ENCODE results near the gene MYL3. TPM values are rescaled to one million over a fixed set of nuclear protein-coding genes. Genes with fewer than 3 reads are reported as not detected.

The MYL3 gene
- total and polyA plus RNA-seq, 2 donors (not counting 1 experiment from before 2014, with no cell fraction given): not detected

DNA sequence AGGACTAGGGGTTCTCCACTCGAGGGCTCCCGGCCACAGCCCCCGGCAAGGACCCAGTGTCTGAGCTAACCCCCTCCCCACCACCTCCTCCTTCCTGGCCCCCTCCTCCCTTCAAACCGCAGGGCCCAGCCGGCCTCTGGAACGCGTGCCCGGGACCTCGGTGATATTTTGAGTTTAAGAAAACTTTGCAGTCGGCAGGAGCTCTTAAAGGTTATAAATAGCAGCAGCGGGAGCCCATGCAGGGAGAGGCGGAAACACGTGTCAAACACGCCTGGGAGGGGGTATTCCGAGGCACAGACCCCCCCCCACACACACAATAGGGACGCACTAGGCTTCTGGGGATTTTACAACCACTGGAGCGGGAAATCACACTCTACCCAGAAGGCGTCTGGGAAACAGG is 11.2 kb upstream of the MYL3 start:
- H3K27ac ChIP-seq (ENCODE audit: low read length in 2 of 2): no peak overlapping the region
- no peak for ATAC-seq (ENCODE audit: low read depth)
- Mint-ChIP-seq H3K27me3 (peaks cover 20% of the 10 kb centered on the region), H3K9me3 (ENCODE audit: insufficient read depth) (no peaks in the 10 kb centered on the region), H3K4me3 (no peak overlapping the region), H3K27ac (no peak overlapping the region), H3K4me1 (peaks cover 17% of the 10 kb centered on the region)
- POLR2A ChIA-PET: no interaction called here
- no peak overlapping the region for H3K4me3 ChIP-seq (ENCODE audit: control extremely low read depth in 1 of 5, extremely low read depth in 1 of 5, insufficient read depth in 1 of 5, low read depth in 2 of 5, low read length in 4 of 5)
- CTCF ChIA-PET: interaction anchor here (1.7 kb wide), 1 partner anchor 125 kb away, joined by 5 read pairs; no protein-coding TSS in a partner anchor
- no peaks in the 10 kb centered on the region for H3K9me3 ChIP-seq (ENCODE audit: control extremely low read depth in 1 of 3, control insufficient read depth in 2 of 3, insufficient read depth in 1 of 3, low read length in 2 of 3)
- peaks cover 16 to 20% of the 10 kb centered on the region in 2 donors for H3K4me1 ChIP-seq (ENCODE audit: control insufficient read depth in 2 of 2, insufficient read depth in 2 of 2, low read length in 2 of 2)
- H2AFZ ChIP-seq (ENCODE audit: insufficient read depth, low read depth, low read length, poor library complexity, severe bottlenecking): peak overlapping the region; percentile 36
- TF ChIP-seq CTCF (IDR thresholded peaks at IDR 0.05) (no peak), EZH2 (IDR thresholded peaks at IDR 0.05; ENCODE audit: borderline replicate concordance, insufficient read depth, low read depth, low read length, poor library complexity, severe bottlenecking) (no peak)
- WGBS (ENCODE audit: insufficient coverage): 20% methylated on average over 1 of the region's 18 CpGs
- no peaks in the 10 kb centered on the region for H4K20me1 ChIP-seq (ENCODE audit: control insufficient read depth, insufficient read depth, low read length, poor library complexity, severe bottlenecking)
- intact Hi-C loops (cut with micrococcal nuclease): no loop called here
- H3K27me3 ChIP-seq (replicated peaks in 1 of 4; ENCODE audit: control extremely low read depth in 1 of 4, control insufficient read depth in 3 of 4, insufficient read depth in 4 of 4, low read length in 3 of 4): peaks cover 0 to 9% (median 2%) of the 10 kb centered on the region in 4 experiments
- no peaks in the 10 kb centered on the region for H3K36me3 ChIP-seq (replicated peaks in 1 of 2; ENCODE audit: control extremely low read depth in 1 of 2, control insufficient read depth in 1 of 2, extremely low read depth in 1 of 2, insufficient read depth in 2 of 2, low read length in 1 of 2)
- DNase-seq: no peak
- H3K9ac ChIP-seq (ENCODE audit: low read length): no peak overlapping the region
- peak overlapping the region; percentile 21 for H3K4me2 ChIP-seq (replicated peaks; ENCODE audit: low read depth, low read length, poor library complexity, severe bottlenecking)
- no peaks in the 10 kb centered on the region for H3K79me2 ChIP-seq (ENCODE audit: control insufficient read depth, insufficient read depth, low read length)

GRCh38 chr3:46873521-46873920 is 10.3 kb upstream of the MYL3 start:
- H3K27me3 Mint-ChIP-seq: peaks cover 18% of the 10 kb centered on the region
- no peaks in the 10 kb centered on the region for H3K9me3 ChIP-seq (ENCODE audit: control extremely low read depth in 1 of 3, control insufficient read depth in 2 of 3, insufficient read depth in 1 of 3, low read length in 2 of 3)
- no peak overlapping the region for H3K27ac ChIP-seq (ENCODE audit: low read length in 2 of 2)
- no peak overlapping the region for H3K9ac ChIP-seq (ENCODE audit: low read length)
- H3K4me3 Mint-ChIP-seq: no peak overlapping the region
- H3K36me3 ChIP-seq (replicated peaks in 1 of 2; ENCODE audit: control extremely low read depth in 1 of 2, control insufficient read depth in 1 of 2, extremely low read depth in 1 of 2, insufficient read depth in 2 of 2, low read length in 1 of 2): no peaks in the 10 kb centered on the region
- intact Hi-C loops (cut with micrococcal nuclease): no loop called here
- ATAC-seq (ENCODE audit: low read depth) (no peak), DNase-seq (no peak)
- H3K4me3 ChIP-seq (ENCODE audit: control extremely low read depth in 1 of 5, extremely low read depth in 1 of 5, insufficient read depth in 1 of 5, low read depth in 2 of 5, low read length in 4 of 5): no peak overlapping the region
- H3K79me2 ChIP-seq (ENCODE audit: control insufficient read depth, insufficient read depth, low read length): no peaks in the 10 kb centered on the region
- peak overlapping the region; percentile 19 for H3K4me2 ChIP-seq (replicated peaks; ENCODE audit: low read depth, low read length, poor library complexity, severe bottlenecking)
- ChIA-PET POLR2A (no interaction called here), CTCF (interaction anchor here (0.9 to 1.7 kb wide), 2 partner anchors 26 to 126 kb away, joined by 3 to 5 read pairs; no protein-coding TSS in a partner anchor)
- H3K9me3 Mint-ChIP-seq (ENCODE audit: insufficient read depth): no peaks in the 10 kb centered on the region
- H2AFZ ChIP-seq (ENCODE audit: insufficient read depth, low read depth, low read length, poor library complexity, severe bottlenecking): no peak overlapping the region
- H3K27me3 ChIP-seq (replicated peaks in 1 of 4; ENCODE audit: control extremely low read depth in 1 of 4, control insufficient read depth in 3 of 4, insufficient read depth in 4 of 4, low read length in 3 of 4): peaks cover 0 to 12% (median 2%) of the 10 kb centered on the region in 4 experiments
- H4K20me1 ChIP-seq (ENCODE audit: control insufficient read depth, insufficient read depth, low read length, poor library complexity, severe bottlenecking): no peaks in the 10 kb centered on the region
- peaks cover 17% of the 10 kb centered on the region for H3K4me1 Mint-ChIP-seq
- TF ChIP-seq CTCF (IDR thresholded peaks at IDR 0.05) (no peak), EZH2 (IDR thresholded peaks at IDR 0.05; ENCODE audit: borderline replicate concordance, insufficient read depth, low read depth, low read length, poor library complexity, severe bottlenecking) (no peak)
- H3K4me1 ChIP-seq (ENCODE audit: control insufficient read depth in 2 of 2, insufficient read depth in 2 of 2, low read length in 2 of 2): peaks cover 16 to 20% of the 10 kb centered on the region in 2 donors
- H3K27ac Mint-ChIP-seq: no peak overlapping the region
- 25% methylated on average over 3 of the region's 5 CpGs for WGBS (ENCODE audit: insufficient coverage)
